ENCODE results near the gene PLEKHG4B. TPM values are rescaled to one million over a fixed set of nuclear protein-coding genes. Genes with fewer than 3 reads are reported as not detected.

PLEKHG4B gene
- total RNA-seq, 2 experiments from 2014 or later = not detected

DNA sequence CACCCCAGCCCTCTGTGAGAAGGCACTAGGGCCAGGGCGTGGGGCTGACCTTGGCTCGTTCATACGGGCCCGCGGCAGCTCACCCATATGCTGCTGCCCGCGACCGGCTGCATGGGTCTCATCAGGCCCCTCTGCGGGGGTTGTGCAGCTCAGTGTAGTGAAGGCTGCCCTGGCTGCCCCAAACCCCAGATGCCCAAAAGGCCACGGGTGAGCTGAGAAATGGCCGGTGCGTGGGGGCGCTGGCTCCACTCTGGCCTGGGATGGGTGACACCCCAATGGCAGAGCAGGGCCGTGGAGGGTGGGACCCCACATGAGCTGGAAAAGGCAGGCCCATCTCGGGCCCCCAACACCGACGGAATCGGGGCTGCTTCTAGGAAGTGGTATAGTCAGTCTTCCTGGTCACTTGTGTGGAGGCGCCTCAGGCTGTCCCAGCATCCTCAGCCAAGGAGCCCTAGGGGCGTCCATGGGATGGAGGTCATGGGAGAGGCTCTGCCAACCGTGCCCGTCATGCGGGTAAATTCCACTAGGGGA is 79.9 kb downstream of the PLEKHG4B start:
- CTCF ChIA-PET = no interaction called here
- no peak overlapping the region for H3K4me3 Mint-ChIP-seq
- H3K36me3 Mint-ChIP-seq (ENCODE audit: low read depth) = no peaks in the 10 kb centered on the region
- DNase-seq (no peak), ATAC-seq (no peak)
- H3K27me3 Mint-ChIP-seq = no peaks in the 10 kb centered on the region
- H3K4me1 Mint-ChIP-seq (ENCODE audit: low read depth) = no peaks in the 10 kb centered on the region
- H3K27ac Mint-ChIP-seq = no peak overlapping the region
- POLR2A ChIA-PET = no interaction called here
- H3K9me3 Mint-ChIP-seq = no peaks in the 10 kb centered on the region
- TF ChIP-seq, protein P1, sequence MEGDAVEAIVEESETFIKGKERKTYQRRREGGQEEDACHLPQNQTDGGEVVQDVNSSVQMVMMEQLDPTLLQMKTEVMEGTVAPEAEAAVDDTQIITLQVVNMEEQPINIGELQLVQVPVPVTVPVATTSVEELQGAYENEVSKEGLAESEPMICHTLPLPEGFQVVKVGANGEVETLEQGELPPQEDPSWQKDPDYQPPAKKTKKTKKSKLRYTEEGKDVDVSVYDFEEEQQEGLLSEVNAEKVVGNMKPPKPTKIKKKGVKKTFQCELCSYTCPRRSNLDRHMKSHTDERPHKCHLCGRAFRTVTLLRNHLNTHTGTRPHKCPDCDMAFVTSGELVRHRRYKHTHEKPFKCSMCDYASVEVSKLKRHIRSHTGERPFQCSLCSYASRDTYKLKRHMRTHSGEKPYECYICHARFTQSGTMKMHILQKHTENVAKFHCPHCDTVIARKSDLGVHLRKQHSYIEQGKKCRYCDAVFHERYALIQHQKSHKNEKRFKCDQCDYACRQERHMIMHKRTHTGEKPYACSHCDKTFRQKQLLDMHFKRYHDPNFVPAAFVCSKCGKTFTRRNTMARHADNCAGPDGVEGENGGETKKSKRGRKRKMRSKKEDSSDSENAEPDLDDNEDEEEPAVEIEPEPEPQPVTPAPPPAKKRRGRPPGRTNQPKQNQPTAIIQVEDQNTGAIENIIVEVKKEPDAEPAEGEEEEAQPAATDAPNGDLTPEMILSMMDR (IDR thresholded peaks at IDR 0.05) = no peak
- intact Hi-C loops (cut with micrococcal nuclease) = no loop called here

DNA sequence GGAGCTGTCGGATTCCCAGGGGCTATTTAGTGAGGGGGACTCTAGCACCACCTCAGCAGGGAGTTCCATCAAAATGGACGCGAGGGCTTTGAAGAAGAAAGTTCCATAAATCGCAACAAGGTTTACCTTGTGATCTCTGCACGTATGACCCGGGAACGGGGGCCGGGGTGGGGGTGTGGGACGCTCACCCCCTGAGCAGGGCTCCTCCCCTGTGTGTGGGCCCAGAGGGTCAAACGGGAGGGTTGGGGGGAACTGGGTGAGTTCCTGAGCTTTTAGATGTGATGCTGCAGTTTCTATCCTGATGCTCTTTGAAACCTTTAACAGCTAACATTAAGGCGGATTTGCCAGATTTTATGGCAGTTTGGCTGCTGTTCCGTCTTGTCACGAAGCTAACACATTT is 80.5 kb downstream of the PLEKHG4B start:
- no peaks in the 10 kb centered on the region for H3K36me3 Mint-ChIP-seq (ENCODE audit: low read depth)
- no peaks in the 10 kb centered on the region for H3K4me1 Mint-ChIP-seq (ENCODE audit: low read depth)
- no peak for DNase-seq
- TF ChIP-seq, protein P1 (IDR thresholded peaks at IDR 0.05) = no peak
- ATAC-seq = no peak
- intact Hi-C loops (cut with micrococcal nuclease) = no loop called here
- H3K4me3 Mint-ChIP-seq = no peak overlapping the region
- no peaks in the 10 kb centered on the region for H3K9me3 Mint-ChIP-seq
- no peaks in the 10 kb centered on the region for H3K27me3 Mint-ChIP-seq
- H3K27ac Mint-ChIP-seq = no peak overlapping the region
- ChIA-PET POLR2A (no interaction called here), CTCF (no interaction called here)

DNA sequence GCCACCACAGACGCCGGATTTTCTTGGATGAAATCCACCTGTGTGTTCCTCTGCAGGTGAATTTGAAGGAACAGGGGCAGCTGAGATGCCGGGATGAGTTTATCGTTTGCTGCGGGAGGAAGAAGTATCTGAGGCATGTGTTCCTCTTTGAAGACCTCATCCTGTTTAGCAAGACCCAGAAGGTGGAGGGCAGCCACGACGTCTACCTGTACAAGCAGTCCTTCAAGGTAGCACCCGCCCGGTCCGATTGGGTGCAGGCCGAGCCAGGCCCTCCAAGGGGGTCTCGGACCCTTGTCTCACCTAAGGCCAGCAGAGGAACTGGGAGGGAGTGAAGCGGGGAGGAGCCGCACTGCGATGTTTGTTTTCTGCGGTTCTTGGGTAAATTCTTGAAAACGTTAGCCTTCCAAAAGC is 80.9 kb downstream of the PLEKHG4B start:
- DNase-seq = no peak
- no peak overlapping the region for H3K27ac Mint-ChIP-seq
- H3K4me1 Mint-ChIP-seq (ENCODE audit: low read depth) = no peaks in the 10 kb centered on the region
- CTCF ChIA-PET = no interaction called here
- H3K36me3 Mint-ChIP-seq (ENCODE audit: low read depth) = no peaks in the 10 kb centered on the region
- intact Hi-C loops (cut with micrococcal nuclease) = no loop called here
- TF ChIP-seq, protein P1 (IDR thresholded peaks at IDR 0.05) = no peak
- no peaks in the 10 kb centered on the region for H3K27me3 Mint-ChIP-seq
- ATAC-seq = no peak
- POLR2A ChIA-PET = no interaction called here
- H3K4me3 Mint-ChIP-seq = no peak overlapping the region
- no peaks in the 10 kb centered on the region for H3K9me3 Mint-ChIP-seq

DNA sequence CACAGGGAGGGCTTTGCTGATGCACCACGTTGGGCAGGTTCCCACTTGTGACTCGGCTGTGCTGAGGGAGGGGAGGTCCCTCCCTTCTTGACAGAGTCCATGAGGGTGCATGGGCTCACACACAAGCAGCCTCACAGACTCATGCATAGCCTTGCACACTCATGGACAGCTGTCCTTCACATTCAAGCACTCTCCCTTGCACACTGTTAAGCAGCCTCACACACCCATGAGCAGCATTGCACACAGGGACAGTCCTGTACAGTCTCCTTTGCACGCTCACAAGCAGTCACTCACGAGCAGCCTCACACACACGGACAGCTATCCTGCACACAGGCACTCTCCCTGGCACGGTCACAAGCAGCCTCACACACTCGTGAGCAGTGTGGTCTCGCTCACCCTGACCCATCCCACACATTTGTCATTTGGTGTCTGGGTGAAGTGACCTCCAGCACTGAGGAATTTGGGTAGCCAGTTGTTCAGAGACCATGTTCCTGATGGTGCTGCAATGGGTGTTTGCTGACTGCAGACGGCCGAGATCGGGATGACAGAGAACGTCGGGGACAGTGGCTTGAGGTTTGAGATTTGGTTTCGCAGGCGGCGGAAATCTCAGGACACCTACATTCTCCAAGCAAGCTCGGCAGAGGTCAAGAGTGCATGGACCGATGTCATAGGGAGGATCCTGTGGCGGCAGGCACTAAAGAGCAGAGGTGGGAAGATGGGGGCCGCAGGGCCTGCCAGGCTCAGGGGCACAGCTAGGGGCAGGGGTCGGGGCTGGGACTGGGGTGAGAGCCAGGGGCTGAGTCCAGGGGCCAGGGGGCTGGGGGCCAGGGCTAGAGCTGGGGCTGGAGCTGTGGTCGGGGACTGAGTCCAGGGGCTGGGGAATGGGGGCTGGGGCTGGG is 81.7 kb downstream of the PLEKHG4B start:
- Mint-ChIP-seq H3K9me3 (no peaks in the 10 kb centered on the region), H3K4me3 (no peak overlapping the region), H3K27ac (no peak overlapping the region), H3K27me3 (no peaks in the 10 kb centered on the region), H3K36me3 (ENCODE audit: low read depth) (no peaks in the 10 kb centered on the region), H3K4me1 (ENCODE audit: low read depth) (no peaks in the 10 kb centered on the region)
- CTCF ChIA-PET = no interaction called here
- no peak for ATAC-seq
- DNase-seq = no peak
- POLR2A ChIA-PET = no interaction called here
- TF ChIP-seq, protein P1 (IDR thresholded peaks at IDR 0.05) = no peak
- intact Hi-C loops (cut with micrococcal nuclease) = no loop called here

DNA sequence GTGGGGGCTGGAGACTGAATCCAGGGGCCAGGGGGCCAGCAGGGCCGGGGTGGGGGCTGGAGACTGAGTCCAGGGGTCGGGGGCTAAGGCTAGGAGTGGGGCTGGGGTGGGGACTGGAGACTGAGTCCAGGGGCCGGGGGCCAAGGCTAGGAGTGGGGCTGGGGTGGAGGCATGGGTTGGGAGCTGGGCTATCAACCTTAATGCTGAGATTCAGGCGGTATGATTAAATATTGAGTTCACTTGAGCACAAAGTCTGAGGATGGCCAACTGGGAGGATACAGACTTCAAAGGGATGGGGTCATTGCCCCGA is 82.3 kb downstream of the PLEKHG4B start:
- POLR2A ChIA-PET = no interaction called here
- H3K27ac Mint-ChIP-seq = no peak overlapping the region
- ATAC-seq (no peak), DNase-seq (no peak)
- CTCF ChIA-PET = no interaction called here
- H3K9me3 Mint-ChIP-seq = no peaks in the 10 kb centered on the region
- no peak overlapping the region for H3K4me3 Mint-ChIP-seq
- H3K27me3 Mint-ChIP-seq = no peaks in the 10 kb centered on the region
- intact Hi-C loops (cut with micrococcal nuclease) = no loop called here
- TF ChIP-seq, protein P1 (IDR thresholded peaks at IDR 0.05) = no peak
- H3K36me3 Mint-ChIP-seq (ENCODE audit: low read depth) = no peaks in the 10 kb centered on the region
- H3K4me1 Mint-ChIP-seq (ENCODE audit: low read depth) = no peaks in the 10 kb centered on the region

All from activated CD8-positive, alpha-beta T cell treated with anti-CD3 and anti-CD28 coated beads for 36 hours (primary cell).